ENCODE data around the gene ZDHHC18.
A peak's percentile ranks its signal among the peaks of the same experiment; 100 is the strongest.

DNA sequence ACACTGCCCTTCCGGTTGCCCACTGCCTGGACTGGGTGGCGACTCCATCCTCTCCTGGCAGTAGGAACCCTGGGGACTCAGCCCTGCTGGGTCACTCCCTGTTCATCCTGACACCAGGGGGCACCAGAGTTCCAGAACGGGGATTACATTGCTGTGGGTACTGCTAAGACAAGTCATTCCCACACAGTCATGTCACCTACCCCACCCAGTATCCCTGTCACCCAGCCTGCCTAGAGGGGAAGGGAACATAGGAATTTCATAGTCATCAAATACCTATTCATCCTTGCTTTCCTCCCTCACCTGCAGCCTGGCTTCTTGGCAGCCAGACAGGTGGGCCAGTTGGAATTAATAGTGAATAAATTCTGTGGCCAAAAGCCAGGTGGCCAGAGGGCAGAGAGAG is 26.7 kb downstream of the ZDHHC18 start:
- TF ChIP-seq, protein P1, sequence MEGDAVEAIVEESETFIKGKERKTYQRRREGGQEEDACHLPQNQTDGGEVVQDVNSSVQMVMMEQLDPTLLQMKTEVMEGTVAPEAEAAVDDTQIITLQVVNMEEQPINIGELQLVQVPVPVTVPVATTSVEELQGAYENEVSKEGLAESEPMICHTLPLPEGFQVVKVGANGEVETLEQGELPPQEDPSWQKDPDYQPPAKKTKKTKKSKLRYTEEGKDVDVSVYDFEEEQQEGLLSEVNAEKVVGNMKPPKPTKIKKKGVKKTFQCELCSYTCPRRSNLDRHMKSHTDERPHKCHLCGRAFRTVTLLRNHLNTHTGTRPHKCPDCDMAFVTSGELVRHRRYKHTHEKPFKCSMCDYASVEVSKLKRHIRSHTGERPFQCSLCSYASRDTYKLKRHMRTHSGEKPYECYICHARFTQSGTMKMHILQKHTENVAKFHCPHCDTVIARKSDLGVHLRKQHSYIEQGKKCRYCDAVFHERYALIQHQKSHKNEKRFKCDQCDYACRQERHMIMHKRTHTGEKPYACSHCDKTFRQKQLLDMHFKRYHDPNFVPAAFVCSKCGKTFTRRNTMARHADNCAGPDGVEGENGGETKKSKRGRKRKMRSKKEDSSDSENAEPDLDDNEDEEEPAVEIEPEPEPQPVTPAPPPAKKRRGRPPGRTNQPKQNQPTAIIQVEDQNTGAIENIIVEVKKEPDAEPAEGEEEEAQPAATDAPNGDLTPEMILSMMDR (IDR thresholded peaks at IDR 0.05; ENCODE audit: low read depth, low read length) = peak; percentile 63
- TF ChIP-seq EZH2phosphoT487 (IDR thresholded peaks at IDR 0.05; ENCODE audit: low read depth) = no peak

All from OCI-LY3 (cell line).